Measurements from ENCODE around the gene FCHSD1.

FCHSD1 gene

DNA sequence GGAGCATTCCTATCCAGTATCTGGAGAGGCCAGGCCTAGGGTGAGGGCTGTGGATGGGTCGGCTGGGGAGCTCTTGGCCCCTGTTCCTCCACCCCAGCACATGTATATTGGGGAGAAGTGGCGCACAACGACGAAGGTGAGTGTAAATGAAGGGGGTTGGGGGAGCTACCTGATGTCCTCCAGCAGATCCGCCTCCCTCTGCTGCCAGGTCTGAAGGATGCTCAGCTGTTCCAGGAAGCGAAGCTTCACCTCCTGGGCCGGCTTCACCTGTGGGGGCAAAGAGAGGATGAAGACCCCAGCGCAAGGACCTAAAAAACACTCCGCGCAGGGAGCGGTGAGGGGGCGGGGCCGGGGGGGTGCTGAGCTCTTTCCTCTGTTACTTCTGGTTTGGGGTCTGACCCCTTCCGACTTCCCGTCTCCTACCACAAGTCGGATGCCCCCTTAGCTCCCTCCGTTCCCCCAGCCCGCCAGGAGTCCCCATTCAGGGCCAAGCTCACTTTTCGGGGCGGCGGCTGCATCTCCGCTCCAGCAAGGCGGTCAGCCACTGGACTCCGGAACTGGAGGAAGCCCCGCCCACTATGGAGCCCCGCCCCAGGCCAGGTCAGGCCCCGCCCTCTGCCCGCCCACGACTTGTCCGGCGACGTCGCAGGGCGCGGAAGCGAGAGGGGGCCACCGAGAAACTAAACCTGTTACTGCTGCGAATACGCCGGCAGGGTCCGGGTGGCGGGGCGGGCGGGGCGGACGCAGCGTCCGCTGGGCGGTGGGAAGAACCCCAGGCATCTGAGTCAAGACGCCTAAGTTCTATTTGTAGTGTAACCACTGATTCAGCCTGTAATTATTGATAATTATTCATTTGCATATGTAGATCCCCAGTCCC, at the start of gene FCHSD1:
TSS of gene FCHSD1 (minus strand) at position 568 of the 877 bp plus-strand sequence. CDS start at position 518, 50 bp downstream.
- peak; percentile 61 to 67 for DNase-seq (ENCODE audit: low read depth in 2 of 2)

DNA sequence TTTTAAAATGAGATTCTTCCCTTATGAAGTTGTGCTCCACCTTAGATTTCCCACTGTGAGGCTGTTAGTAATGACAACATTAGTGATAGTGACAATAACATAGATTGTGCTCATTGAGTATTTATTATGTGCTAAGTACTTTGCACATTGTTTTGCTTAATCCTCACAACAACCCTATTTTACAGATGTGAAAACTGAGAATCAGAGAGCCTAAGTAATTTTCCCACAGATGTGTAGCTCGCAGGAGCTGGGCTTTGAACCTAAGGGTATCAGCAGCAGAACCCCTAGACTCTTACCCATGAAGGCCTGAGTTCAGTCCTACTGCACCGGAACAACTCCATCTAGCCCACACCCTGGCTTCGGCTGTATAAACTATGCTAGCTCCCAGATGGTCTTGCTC, 46.4 kb upstream of the FCHSD1 start:
- DNase-seq (ENCODE audit: low read depth in 2 of 2): no peak

DNA sequence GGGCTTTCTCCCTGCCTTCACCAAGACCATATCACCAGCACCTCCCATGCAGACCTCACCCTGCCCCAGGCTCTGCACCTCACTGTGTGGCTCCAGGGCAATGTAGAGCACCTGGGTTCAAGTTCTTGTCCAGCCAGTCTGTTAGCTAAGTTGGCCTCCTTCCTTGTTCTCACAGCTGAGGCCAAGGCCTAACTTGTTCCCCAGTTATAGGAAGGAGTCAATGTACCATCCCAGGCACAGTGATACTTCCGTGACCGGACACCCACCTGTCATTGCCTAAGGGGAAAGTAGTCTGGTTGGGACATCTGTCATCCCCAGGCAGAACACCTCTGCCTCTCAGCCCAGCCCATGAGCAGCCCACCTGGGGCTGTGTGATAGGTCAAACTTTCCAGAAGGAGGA, 45.2 kb upstream of the FCHSD1 start:
- DNase-seq (ENCODE audit: low read depth in 2 of 2): no peak

DNA sequence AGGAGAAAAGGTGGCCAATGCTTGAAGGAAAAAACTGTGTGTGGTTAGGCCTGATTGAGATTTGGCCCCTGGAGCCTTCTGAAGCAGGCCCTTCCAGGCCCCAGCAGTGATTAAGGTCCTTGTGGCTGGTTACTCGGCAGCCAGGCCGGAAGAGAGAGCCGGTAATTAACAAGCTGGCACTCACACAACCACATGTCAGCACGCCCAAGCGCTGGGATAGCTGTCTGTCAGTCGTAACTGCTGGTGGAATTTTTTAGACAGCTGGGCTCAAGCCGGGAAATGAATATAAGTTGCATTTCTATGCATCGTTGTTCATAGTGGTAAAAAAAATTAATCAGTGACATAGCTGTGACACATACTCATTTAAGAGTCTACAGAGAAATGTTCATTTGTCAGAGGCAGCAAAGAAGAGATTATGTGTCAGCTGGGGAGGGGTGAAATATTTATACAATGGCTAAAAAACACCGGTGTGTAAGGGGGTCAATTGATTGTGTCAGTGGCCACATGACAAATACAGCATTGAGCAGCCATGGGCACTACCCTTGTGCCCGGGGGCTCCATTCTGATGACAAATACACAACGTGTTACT, 44.5 kb upstream of the FCHSD1 start:
- no peak for DNase-seq (ENCODE audit: low read depth in 2 of 2)

DNA sequence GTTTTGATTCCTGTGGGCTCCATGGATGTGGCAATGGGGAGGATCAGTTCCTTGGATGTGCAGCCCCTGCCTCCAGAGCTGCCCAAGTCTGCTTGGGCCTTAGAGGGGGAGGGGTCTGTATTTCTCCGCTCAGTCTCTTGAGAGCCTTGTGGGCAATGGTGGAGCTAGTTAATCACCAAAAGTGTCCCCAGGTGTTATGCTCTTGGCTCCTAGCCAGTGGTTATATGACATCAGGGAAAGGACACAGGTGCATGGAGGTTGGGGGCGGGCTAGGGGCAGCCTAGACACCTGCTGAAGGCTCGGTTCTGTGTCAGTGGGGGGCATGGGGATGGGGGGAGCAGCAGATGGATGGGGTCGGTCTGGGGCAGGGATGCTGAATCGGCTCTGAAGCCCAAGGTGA, 43.3 kb upstream of the FCHSD1 start:
- no peak for DNase-seq (ENCODE audit: low read depth in 2 of 2)

DNA sequence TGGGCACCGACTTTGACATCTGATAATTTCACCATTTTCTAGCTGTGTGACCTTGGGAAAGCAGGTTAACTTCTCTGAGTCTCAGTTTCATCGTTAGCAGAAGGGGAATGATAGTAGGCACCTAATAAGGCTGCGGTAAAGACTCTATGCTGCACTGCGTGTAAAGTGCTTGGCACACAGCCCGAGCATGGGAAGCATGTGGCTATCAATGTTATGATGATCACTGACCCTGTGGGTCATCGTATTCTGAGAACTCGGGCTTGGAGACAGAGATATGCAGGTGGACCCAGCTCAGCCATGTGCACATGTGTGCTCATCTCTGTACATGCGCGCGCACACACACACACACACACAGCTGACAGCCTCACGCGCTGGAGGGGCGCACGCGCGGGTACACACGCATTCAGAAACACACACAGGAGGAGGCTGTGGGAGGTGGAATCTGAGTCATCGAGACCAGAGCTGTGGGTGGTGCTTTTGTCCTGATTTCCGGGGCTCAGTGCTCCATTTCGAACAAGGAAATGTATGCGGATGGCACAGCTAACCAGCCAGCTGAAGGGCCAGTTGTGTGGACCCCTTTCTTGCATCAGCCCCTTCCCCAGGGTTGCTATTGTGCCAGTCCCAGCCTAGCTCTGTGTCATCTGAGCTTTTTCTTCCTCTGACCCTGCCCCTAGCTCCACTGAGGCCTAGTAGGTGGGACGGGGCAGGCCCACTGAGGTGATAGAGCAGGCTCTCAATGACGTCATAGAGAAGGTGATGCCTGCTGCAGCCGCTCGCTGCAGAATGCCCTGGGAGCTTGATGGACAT, 41.9 kb upstream of the FCHSD1 start:
- peak; percentile 48 to 69 for DNase-seq (ENCODE audit: low read depth in 2 of 2)

DNA sequence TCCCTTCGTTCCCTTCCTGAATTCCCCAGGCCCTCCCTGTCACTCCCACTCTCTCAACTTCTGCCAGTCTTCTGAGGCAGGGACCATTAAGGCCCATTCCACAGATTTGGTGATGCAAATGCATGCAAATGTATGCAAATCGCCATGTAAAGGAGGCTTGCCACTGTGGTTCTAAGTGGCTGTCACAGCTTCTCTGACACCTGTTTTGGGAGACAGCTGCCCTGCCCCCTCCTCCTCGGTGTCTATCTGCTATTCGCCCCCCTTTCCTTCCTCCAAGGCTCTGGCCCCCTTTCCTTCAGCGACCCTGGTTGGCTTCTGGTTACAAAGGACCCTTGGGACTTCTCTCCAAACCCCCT, 41.3 kb upstream of the FCHSD1 start:
- no peak for DNase-seq (ENCODE audit: low read depth in 2 of 2)

DNA sequence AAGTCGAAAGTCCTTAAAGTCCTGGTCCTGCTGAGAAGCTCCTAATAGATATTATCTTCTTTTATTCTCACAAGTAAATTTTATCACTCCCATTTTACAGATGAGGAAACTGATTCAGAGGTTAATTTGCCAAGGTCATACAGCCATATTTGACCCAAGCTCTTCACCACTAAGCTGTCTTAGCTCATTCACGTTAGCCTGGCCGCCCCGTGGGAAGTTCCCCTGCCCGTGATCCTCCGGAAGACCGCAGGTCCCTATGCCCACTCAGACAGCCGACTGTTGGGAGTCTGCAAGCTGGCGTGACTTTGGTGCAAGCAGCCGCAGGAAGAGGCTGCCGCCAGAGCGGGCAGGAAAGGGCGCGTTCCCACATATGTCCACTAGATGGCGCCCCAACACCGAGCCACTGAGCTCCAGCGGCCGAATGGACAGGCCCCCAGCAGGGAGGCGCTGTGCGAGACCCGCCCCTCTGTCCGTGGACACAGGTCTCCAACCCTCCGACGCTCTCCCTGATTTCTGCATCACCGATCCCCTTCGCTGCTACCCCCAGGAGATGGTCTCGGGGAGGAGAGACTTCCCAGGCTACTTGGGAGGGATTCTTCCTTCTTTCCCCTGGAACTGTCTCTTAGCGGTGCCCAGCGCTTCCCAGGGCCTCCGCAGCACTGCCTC, 40.8 kb upstream of the FCHSD1 start:
- DNase-seq (ENCODE audit: low read depth in 2 of 2): peak; percentile 57 to 66

DNA sequence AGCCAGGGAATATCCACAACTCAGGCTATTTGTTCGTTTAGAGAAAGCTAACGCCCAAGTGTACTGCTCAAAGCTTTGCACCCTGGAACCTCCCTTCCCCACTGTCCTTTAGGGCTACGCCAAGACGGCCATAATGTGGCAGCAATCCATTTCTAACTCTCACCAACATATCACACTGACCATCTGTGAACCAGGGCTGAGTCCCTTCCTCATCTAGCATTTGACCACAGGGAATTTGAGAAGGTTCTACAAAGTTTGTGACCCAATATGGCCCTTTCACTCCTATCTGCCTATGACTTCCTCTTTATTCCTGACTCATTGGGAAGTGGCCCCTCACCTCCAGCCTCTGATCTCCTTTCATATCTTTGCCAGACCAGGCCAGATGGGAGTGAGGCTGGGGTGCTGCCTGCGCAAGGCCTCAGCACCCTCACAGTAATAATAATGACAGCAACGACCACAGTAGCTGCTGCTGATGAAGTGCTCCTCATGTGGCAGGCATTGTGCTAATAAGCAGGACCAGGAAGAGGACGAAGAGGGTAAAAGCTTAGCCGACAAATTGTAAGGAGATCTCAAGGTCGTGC, 40.2 kb upstream of the FCHSD1 start:
- DNase-seq (ENCODE audit: low read depth in 2 of 2): no peak

DNA sequence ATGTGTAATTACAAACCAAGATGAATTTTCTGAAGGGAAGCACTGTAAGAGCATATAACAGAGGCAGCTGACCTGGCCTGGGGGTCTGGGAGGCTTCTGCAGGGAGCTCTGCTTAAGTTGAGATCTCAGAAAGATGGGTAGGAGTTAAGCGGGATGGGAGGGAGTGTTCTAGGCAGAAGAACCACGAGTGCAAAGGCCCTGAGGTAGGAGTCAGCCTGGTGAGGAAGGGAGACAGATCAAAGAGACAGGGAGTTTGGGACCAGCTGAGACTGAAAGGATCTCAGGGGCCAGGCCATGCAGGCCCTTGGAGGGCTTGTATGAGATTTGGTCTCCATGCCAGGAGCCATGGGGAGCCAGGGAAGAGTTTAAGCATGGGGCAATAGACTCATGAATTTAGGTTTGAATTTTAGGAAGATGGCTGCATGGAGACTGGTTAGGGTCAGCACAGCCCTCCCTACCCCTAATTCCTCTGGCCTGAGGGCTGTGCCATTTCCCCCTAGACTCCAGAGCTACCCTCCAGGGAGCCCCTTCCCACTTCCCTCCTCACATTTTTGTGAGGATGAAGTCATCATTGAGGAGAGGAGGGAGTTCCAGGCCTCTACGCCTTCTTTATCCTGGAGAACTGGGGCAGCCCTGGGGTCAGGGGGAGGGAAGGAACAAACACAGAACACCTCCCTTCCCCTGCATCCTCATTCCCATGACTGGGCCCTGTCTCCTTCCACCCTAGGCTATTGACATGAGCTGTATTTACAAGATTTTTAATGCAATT, 35.6 kb upstream of the FCHSD1 start:
- no peak for DNase-seq (ENCODE audit: low read depth in 2 of 2)

DNA sequence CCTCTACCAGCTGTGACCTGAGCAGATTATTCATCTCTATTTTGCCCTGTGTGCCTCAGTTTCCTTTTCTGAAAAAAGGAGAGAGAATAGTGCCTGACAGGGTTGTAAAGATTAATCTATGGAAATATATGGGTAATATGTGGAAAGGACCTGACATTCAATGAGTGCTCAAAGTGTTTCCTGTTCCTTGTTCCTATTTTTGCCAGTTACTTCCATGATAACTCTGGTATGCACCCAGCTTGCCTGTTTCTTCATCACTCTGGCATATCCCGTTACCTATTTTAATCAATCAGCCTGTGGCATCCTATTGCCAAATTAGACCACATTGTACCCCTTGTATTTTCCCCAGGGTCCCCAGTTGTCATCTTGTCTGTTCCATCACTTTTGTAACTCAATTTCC, 34.4 kb upstream of the FCHSD1 start:
- no peak for DNase-seq (ENCODE audit: low read depth in 2 of 2)

DNA sequence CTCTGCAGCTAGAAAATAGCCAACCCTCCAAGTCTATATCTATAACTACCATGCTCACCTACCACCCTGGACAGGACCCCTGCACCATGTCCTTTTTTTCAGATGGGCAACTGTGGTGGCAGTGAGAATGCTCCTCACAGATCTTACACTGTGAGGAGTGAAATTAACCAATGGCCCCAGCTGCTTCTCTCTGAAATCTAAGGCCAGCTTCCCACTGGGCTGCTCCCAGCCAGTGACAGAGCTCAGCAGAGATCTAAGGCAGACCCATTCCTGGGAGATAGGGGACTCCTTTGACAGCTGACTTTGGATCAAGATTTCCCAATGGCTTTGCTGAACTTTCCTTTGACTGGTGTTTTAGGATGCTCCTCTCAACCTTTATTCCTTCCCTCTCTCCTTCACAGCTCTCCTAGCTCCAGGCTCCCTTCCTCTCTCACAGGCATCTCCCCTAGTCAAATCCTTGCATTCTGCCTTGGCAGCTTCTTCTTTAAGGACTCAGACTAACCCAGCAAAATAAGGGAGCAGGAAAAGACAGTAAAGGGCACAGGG, 32.5 kb upstream of the FCHSD1 start:
- no peak for DNase-seq (ENCODE audit: low read depth in 2 of 2)

DNA sequence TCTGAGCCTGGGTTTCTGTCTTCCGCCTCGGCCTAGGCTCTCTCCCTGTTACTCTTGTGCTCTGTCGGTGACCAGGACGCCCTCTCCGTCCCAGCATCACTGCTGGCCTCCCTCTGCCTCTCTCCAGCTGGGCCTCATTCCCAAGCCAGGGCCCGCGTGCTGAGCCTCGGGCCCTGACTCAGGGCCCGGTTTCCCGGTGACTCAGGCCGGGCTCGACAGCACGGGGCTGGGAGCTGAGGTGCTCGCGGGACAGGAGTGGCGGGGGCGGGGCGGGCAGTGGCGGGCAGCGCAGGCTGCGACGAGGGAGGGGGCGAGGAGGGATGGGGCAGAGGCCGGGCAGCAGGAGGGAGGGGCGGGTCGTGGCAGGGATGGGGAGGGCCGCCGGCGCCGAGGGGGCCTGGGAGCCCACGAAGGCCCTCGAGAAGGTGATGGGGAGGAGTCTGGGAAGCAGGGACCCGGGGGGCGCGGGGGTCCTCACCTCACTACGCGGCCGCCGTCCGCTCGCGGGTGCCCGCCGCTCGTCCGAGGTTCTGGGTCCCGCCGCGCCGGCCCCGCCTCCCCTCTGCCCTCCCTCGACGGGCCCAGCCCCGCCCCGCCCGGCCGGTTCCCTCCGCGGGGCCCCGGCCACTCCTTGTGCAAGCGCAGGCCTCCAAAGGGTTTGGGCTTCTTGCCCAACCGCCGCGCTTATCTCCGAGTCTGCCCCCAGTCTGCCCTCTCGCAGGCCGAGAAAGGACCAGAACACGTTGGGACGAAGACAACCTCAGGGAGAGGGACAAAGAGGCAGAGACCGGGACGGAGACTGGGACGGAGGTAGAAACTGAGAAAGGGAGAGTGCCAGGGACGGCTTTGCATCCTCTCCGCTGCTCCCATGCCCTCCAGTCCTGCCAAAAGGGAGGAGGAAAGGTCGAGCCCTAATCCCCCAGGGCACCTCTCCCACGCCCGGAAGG, 30.8 kb upstream of the FCHSD1 start, which contains the start of gene ARAP3:
TSS of gene ARAP3 (minus strand) at position 536 of the 947 bp plus-strand sequence. CDS start 1,744 bp downstream, outside the sequence.
- DNase-seq (ENCODE audit: low read depth in 2 of 2): peak in 1 of 2 donors; percentile 13

DNA sequence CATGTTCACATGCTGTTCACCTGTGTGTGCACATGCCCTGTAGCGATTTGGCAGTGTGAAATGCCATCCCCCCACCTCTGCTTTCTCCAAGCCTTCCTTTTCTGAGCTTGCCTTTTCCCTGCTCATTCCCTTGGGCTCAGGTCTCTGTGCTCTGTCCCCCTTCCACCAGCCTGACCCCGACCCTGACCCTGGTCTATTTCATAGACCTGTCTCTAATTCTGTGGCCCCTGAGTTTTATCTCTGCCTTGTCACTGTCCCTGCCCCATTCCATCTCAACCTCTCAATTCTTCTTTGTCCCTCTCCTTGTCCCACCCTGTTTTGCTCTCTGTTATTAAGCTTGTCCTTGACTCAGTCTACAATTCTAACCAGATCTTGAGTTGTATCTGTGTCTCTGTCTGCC, 30.1 kb upstream of the FCHSD1 start:
- no peak for DNase-seq (ENCODE audit: low read depth in 2 of 2)

DNA sequence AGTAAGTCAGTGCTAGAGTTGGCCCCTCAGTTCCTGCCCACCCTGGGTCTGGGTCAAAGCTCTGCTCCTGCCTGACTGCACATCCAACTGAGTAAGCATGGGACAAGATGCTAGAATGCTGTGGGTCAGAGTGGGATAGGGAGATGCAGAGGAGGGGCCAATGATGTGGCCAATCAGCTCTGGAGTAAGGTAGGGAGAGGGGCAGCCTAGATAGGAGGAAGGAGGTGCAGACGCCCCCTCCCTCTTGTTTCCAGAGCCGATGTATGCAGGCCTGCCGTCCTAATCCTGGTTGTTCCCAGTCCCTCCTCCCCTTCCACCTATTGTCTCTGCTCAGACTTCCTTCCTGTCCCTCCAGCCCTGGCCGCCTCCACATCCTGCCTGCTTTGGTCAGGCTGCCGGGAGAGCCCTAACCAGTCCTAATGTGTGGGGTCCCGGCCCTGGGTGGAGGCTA, 29.6 kb upstream of the FCHSD1 start:
- DNase-seq (ENCODE audit: low read depth in 2 of 2): no peak

DNA sequence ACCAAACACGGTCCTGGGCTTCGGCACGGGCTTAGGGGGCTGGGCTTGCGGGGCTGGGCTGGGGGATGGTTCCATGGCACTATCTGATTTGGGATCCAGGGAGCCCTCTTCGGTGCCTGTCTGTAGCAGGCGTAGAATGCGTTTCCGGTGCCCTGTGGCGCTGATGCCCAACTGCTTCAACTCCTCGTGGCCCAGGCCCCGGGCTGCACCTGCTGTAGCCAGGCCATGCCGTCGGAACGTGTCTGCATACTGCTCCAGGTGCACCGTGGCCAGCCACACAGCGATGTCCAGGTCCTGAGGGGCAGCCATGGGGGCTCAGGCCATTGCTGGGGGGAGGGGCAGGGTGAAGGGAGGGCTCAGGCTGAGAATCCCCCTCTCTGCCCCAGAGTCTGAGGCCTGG, 29.0 kb upstream of the FCHSD1 start:
- DNase-seq (ENCODE audit: low read depth in 2 of 2): no peak

DNA sequence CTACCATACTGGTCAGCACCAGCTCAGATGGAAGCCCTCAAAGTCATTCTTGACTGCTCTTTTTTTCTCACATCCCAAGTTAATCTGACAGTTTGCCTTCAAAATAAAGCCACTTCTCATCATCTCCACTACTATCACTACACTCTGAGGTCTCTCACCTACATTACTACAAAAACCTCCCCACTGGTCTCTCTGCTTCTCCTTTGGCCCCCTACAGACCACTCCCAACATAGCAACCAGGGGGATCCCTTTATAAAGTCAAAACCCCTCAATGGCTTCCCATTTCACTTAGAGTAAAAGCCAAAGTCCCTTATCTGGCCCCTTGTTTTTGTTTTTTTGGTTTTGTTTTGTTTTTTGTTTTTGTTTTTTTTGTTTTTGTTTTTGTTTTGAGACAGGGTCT, 26.2 kb upstream of the FCHSD1 start:
- no peak for DNase-seq (ENCODE audit: low read depth in 2 of 2)

DNA sequence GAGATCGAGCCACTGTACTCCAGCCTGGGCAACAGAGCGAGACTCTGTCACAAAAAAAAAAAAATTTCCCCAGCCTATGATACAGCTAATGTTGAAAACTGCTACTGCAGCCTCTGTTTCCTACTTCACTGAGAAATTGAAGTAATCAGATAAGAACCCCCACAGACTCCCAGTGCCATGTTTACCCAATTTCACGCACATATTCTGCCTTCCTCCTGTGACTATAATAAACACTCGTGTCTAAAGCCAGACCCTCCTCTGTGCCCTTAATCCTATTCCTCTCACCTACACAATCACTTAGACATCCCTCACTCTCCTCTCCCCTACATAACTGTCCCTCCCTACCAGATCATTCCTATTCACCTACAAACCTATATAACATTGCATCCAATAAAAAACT, 24.5 kb upstream of the FCHSD1 start:
- DNase-seq (ENCODE audit: low read depth in 2 of 2): no peak

DNA sequence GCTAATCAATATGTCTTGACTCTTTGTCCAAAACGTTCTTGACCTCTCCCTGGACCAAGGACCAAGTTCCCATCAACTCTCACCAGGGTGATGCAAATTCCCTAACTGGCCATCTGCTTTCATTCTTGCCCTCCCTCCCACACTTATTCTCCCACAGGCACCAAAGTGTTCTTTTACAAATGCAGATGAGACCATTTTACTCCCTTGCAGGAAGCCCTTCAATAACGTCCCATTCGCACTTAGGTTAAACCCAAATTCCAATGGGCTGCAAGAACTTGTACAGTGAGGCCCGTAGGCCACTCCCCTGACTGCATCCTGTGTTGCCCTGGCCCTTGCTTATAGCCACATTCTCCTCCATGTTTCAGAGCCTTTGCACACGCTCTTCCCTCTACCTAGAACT, 23.5 kb upstream of the FCHSD1 start:
- no peak for DNase-seq (ENCODE audit: low read depth in 2 of 2)
